GM21381 (cell line): ENCODE results near the gene LLPH.
A peak's percentile ranks its signal among the peaks of the same experiment; 100 is the strongest.

Experiments
- ATAC-seq: cut with Tn5 transposase; IDR thresholded peaks from one replicate; pipeline ENCODE4 v1.9.1; 2021; ENCODE audit warnings: mild to moderate bottlenecking, moderate library complexity; ENCODE audit not compliant: unreplicated experiment

Gene LLPH

DNA sequence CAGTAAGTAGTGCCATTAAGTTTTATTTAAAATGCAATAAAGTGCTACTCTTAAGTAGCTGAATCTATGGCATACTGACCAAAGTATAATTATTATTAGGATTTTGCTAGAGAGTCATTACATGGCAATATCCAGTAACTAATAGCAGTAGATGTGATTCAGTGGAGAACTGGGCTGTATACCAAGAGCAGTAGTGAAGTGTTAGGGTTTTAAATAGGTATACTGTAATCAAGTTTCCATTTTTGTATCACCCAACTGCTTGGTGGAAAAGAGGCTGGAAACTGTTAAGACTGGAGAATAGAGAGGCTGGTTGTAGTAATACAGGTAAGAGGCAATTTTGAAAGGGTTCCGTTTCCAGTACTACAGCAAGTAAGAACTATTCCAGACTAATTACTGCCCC, 13.3 kb upstream of the LLPH start:
- ATAC-seq, result no peak

DNA sequence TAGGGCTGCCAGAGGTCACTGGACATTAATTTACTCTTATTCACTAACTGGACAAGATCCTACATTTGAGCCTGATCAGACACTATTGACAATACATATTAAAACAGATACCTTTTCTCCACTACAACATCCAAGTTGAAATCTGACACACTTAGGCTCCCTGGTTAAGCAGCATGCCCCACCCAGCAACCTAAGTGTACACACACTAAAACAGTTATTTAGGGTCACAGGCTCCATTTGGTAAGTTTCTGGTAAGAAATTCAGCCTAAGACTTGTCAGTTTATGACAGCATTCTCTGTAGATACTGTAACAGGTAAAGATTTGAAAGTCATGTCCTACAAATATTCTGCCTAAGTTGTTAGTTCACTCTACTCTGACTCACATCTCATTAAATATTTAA, 12.3 kb upstream of the LLPH start:
- no peak for ATAC-seq

DNA sequence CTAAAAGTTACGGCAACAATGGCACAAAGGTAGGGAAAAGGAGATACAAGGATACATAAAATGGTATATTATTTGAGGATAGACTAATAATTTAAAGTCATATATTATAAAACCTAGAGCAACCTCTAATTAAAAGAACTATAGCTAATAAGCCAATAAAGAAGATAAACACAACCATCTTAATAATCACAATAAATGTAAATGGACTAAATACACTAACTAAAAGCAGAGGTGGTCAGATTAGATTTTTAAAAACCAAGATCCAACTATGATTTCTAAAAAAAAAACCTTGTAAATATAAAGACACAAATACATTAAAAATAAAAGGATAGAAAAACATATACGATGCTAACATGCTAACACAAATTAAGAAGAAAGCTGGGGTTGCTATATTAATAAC, 10.7 kb upstream of the LLPH start:
- no peak for ATAC-seq

DNA sequence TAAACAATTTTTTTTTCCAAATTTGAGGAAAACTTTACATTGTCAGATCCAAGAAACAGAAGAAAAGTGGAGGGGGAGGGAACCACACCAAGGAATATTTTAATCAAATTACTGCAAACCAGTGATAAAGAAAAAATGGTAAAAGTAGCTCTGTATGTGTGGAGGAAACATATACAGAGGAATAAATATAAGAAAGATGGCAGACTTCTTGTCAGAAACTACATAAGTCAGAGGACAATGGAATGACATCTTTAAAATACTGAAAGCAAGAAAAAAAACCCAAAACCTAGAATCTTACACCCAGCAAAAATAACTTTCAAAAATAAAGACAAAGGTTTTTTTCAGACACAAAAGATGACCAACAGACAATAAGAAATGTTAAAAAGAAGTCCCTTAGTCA, 10.2 kb upstream of the LLPH start:
- no peak for ATAC-seq

DNA sequence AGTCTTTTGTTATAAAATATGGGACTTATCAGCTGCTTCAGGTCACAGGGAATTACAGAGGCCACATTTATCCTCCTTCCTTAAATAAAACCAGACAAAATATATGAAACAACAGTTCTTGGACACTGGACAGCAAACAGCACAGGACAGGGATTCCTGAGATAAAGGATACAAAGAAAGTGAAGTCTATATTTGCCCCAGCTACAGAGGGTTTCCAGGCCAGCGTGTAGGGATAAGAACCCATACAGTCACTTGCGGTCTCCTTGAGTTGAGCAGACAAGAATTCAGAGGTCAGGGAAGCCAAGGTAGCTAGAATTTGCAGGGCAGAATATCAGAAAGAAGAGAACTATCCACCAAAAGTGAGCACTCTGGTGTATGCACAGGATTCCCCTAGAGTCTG, 8.8 kb upstream of the LLPH start:
- ATAC-seq, result no peak

DNA sequence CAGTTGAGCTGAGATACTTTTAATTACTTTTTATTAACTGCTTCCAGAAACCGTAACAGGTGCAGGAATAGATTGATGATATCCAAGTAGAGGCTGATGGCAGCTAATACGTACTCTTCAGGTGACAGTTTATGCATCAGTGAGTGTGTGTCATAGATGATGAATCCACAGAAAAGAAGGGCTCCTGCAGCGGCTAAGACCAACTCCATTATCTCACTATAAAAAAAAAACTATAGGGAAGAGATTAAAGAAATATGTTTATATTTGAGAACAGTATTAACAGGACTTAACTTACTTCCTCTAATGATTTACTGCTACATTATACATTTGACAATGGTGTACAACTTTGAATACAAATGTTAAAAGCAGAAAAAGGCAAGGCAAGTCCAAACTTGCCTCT, 7.4 kb upstream of the LLPH start:
- no peak for ATAC-seq

DNA sequence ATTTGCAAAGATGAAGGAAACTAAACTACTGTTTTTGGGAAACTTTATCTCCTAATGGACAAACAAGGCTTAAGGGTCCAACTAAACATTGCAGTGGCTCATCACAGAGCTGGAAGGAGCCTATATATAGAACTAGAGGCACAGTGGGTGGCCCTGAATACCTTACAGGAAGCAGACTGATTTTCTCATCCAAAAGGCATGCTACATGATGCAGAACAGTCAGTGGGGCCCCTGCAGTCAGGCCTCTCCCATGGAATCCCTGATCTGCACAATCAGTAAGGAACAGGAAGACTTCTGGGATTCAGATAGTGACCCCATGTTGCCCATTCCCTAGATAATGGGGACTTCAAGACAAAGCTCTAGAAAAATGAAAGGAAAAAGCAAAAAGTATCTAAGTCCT, 1.9 kb upstream of the LLPH start:
- ATAC-seq, result no peak

DNA sequence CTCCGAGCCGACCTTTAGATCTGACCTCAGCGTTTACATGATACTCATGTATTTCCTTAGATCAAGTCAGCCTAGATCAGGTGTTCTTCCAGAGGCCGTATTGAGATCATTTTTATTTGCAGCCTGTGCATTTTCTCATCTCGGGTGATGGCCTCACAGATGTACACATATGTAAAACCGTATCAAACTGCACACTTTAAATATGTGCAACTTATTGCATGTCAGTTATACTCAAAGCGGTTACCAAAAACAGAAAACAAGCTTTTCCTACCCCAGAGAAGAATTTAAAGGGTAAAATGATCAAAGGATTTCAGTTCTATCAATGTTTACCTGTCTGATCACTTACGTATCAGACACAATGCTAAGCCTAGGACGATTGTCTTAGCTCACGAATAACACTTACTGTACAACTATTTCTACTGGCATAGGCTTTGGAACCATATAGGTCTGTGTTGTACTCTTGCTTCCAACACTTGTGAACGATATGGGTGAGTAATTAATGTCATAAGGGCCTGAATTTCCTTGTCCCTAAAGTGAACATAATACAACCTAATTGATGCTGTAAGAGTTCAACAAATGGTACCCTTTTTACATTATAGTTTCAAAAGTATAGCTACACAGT, 628 bp upstream of the LLPH start:
- ATAC-seq, result no peak

DNA sequence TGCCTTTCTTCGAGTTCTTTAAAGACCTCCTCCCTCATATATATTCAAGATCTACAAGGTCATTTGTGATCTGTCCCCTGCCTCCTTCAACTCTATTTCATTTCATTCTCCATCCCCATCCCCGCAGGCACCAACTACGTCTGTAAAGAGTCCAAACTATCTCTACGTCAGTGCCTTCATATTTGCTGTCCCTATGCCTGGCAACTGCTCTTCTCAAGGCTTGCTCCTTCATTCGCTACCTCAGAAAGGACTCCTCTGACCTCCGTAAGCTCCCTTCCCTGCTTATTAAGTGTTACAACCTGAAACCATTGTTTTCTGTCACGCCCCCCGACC, 650 bp downstream of the LLPH start:
- ATAC-seq, result no peak

DNA sequence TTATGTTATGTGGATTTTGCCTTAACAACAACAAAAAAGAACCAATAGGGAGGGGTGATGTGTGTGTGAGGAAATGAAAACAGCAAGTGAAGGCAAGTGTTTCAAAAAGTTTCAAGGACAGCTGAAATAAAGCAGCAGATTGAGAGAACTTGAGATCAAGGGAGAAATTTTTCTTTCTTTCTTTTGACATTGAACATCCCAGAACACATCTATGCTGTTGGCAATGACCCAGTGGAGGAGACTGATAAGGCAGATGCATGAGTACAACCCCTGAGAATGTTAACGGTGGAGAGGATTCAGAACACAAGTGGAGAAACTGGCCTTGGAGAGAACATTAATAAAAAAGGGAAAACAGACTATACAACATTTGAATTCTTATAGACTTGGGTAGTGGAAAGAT, 2.9 kb downstream of the LLPH start:
- ATAC-seq, result no peak

DNA sequence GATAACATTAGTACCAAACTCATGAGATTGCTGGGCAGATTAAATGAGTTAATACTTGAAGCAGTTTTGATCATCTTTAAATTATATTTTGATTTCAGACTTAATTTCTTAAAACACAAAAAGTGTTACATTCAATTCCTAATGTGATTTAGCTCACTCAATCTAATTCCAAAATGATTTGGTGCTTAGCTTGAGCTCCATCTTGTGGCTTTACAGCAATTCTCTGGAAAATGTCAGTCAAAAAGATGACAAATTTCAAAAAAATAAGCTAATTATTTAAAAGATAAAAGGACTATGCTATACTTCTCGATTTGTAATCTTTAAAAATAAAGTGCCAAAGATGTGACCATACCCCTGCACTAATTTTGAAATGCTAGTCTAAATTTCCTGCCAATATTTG, 10.1 kb downstream of the LLPH start:
- no peak for ATAC-seq

DNA sequence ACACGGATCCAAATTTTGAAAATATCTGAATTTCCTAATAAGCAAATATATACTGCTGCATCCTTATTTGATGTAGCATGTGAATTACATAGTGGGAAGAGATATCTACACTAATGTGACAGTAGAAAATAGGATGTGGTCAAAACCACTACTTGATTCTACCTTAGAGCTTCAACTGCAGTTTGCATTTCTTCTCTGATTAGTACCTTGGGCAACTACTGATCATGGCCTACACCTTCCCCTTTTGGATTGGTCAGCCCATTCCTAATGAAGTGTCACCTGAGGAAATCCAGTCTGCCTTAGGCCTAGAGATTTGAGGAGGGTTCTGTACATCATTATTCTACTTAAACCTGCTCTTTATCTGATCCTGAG, 10.7 kb downstream of the LLPH start:
- ATAC-seq, result peak; percentile 74

DNA sequence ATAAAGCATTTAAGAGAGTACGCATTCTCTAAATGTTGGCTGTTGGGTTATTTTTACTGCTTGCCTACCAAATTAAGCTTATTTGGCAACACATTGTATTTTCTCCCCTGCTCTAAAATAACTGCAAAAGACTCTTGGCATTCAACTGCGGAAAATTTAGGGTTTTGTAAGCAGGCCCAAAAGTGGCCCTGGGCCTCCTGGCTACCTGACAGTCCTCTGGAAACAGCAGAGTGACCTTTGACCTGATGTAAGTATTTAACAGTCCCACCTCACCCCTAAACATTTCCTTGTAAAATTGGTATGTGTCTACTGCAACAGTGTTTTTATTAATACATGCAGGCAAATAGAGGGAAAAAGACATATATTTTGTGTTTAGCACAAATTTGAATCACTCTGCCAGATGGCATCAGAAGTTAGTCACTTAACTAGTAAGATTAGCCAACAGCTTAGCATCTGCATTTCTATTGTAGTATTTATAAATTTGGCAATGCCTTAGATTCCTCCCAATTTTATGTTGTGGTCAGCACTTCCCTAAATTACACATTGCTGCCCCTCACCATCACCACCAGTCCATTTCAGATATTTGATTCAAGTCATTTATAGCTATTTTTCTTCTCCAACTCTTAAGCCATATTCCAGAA, 11.2 kb downstream of the LLPH start:
- ATAC-seq, result no peak

DNA sequence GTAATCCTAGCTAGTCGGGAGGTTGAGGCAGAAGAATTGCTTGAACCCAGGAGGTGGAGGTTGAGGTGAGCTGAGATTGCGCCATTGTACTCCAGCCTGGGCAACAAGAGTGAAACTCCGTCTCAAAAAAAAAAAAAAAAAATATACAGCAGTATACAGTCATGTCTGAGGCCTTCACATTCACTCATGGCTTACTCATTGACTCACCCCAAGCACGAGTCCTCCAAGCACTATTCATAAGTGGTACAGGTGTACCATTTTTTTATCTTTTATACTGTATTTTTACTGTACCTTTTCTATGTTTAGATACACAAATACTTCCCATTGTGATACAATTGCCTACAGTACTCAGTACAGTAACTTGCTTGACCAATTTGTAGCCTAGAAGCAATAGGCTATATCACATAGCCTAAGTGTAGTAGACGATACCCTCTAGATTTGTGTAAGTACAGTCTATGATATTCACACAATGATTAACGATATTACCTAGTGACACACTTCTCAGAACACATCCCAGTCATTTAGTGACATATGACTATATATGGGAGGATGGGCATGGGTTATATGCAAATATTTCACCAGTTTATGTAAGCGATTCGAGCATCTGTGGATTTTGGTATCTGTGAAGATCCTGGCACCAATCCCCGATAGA, 12.2 kb downstream of the LLPH start:
- ATAC-seq, result no peak

DNA sequence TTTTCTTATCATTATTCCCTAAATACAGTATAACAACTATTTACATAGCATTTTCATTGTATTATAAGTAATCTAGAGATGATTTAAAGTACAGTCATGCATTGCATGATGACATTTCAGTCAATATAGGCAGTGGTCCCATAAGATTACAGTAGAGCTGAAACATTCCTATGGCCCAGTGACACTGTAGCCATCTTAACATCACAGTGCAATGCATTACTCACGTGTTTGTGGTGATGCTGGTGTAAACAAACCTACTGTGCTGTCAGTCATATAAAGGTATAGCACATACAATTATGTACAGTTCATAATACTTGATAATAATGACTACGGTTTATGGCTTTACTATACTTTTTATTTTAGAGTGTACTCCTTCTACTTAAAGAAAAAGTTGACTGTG, 13.3 kb downstream of the LLPH start:
- ATAC-seq, result no peak

DNA sequence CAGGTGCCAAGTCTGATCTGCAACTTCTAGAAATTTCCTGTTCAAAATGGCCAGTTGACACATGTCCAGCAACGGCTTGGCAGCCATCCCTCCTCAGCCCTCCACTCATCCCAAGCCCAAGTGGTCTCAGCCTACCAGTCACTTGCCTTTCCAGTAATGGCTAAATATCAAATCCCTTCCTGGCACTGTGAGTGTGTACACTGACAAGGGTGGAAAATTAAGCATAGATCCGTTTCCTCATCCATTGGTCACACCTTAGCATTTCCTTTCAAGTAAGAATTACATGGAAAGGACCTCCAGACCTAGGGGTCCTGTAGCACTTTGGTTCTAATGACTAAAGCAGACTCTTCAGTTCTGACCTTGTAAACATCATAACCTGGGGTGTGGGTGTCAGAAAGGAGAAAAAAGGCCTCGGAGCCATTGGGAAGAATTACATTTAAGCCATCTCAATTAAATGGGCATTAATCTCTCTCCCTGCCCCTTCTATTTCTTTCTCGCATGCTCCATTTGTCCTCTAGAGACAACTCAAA, 15.4 kb downstream of the LLPH start:
- ATAC-seq, result no peak

DNA sequence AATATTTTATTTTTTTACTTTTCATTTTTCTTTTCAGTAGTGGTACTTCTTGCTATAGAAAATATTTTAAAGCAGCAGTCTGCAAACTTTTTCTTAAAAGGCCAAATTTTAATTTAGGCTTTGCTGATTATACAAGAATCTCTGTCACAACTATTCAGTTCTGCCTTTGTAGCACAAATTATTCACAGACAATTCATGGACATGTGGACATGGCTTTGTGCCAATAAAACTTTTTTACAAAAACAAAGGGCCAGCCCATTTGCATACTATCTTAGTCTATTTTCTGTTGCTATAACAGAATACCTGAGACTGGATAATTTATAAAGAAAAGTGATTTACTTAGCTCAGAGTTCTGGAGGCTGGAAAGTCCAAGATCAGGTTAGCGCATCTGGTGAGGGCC, 17.1 kb downstream of the LLPH start:
- ATAC-seq, result no peak

DNA sequence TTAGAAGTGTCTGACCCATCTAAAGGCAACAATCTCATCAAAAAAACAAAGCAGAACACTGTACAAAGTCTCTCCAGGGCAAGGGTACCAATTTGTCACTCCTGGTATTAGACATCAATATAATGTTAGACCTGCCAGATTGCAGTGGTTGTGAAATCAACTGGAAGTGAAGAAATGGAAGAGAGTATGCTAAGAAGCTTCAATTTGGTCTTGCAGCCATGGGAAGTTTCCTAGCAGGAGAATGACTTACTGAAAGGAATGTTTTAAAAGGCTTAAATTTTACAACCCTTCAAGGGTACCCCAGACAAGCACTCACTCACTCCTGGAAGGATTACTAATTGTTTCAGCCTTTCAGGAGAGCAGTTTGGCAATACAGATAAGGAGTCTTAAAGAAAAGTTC, 18.9 kb downstream of the LLPH start:
- no peak for ATAC-seq

DNA sequence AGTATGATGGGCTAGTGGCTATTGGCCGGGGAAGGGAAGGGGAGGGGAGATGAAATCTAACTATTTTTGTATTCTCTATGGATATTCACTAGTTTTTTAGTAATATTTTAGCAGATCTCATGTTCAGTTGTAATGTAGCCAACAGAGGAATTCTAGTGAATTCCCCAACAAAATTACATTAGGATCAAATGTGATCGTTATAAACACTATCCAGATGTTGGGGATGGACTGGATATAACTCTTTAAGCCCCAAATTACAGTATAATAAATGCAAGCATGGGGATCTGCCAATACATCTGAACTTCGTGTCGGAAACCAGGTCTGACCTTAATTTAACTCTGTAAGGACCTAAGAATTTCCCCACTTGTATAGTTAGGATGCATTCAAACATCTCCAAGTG, 21.5 kb downstream of the LLPH start:
- ATAC-seq, result no peak

DNA sequence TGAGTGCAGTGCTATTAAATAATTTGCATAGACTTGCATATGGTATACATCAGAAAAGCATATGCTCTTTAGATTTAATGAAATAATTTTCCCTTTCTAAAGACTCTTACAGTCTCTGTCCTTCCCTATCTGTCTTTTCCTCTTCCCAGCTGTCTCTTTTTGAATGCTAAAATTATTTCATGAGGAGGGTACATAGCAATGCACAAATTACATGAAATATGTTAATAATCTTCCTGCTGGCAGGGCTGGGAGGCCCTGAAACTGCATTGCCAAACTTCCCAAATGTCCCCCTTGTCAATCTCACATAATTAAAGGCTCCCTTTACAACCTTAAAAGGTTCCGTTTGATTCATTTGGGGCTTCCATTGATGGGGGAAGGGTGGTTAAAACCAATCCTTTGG, 22.2 kb downstream of the LLPH start:
- ATAC-seq, result no peak

DNA sequence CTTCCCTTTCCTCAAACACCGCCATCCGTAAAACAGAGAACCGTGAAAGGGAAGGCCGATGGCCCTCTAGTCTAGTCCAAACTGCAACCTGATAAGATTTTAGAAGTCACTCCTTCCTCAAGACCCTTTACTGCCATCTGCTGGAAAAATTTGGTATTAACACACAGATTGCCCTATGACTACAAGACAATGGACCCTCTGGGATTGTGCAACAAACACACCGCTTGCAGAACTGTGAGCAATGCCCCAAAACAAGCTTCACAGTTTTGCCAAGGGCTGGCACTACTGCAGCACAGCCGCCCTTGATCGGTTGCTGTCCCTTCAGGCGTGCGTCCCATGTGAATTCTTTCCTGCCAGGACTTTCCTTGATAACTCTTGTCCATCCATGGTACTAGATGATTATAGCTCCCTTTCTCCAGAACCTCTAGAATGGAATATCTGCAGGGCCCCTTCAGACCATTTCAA, 23.1 kb downstream of the LLPH start:
- ATAC-seq, result peak; percentile 89
